Measurements from ENCODE around the gene INPP5J. TPM values are rescaled to one million over a fixed set of nuclear protein-coding genes. Genes with fewer than 3 reads are reported as not detected.

INPP5J gene
- total and polyA plus RNA-seq, 2 of the 13 experiments (the other 11 are each of a cell fraction or from before 2014, with no cell fraction given), result 0.24 to 1.1 TPM

- TF ChIP-seq SOX6 (IDR thresholded peaks at IDR 0.05) (no peak), SOX6 (CRISPR knock-in tag; IDR thresholded peaks at IDR 0.05) (peak; percentile 66; the same call in 1 of the 2 replicates), POLR2AphosphoS5 (IDR thresholded peaks at IDR 0.05; ENCODE audit: low read depth, low read length) (no peak), FIP1L1 (IDR thresholded peaks at IDR 0.05; ENCODE audit: borderline replicate concordance, insufficient read depth, low read depth, low read length) (no peak), ELF4 (CRISPR knock-in tag; IDR thresholded peaks at IDR 0.05; ENCODE audit: borderline replicate concordance) (no peak), ZNF451 (CRISPR knock-in tag; IDR thresholded peaks at IDR 0.05) (no peak), KDM1A (CRISPR knock-in tag; IDR thresholded peaks at IDR 0.05) (no peak), SMAD9 (CRISPR knock-in tag; IDR thresholded peaks at IDR 0.05) (no peak), GFI1 (CRISPR knock-in tag; IDR thresholded peaks at IDR 0.05; ENCODE audit: borderline replicate concordance) (no peak), ZSCAN12 (CRISPR knock-in tag; IDR thresholded peaks at IDR 0.05) (no peak), ATF5 (CRISPR knock-in tag; IDR thresholded peaks at IDR 0.05; ENCODE audit: low read depth) (no peak), ZNF253 (CRISPR knock-in tag; IDR thresholded peaks at IDR 0.05; ENCODE audit: borderline replicate concordance) (no peak), IRF2 (CRISPR knock-in tag; IDR thresholded peaks at IDR 0.05) (peak; percentile 34; the same call in 1 of the 2 replicates), EP300 (IDR thresholded peaks at IDR 0.05; ENCODE audit: low read depth in 2 of 2, low read length in 2 of 2) (peak; percentile 55 to 83; a peak in 3 of 4 replicates), EP300 (CRISPR knock-in tag; IDR thresholded peaks at IDR 0.05; ENCODE audit: borderline replicate concordance) (no peak; the same call in 1 of the 2 replicates), ZNF20 (CRISPR knock-in tag; IDR thresholded peaks at IDR 0.05) (no peak), ATRX (CRISPR knock-in tag; IDR thresholded peaks at IDR 0.05; ENCODE audit: borderline replicate concordance) (no peak), SP2 (CRISPR knock-in tag; IDR thresholded peaks at IDR 0.05) (no peak), AHR (CRISPR knock-in tag; IDR thresholded peaks at IDR 0.05) (no peak), ZNF354B (CRISPR knock-in tag; IDR thresholded peaks at IDR 0.05) (no peak), SRSF4 (IDR thresholded peaks at IDR 0.05; ENCODE audit: low read depth, low read length, poor library complexity, severe bottlenecking) (no peak), KLF13 (CRISPR knock-in tag; IDR thresholded peaks at IDR 0.05) (no peak), ZBTB42 (CRISPR knock-in tag; IDR thresholded peaks at IDR 0.05) (no peak), ZKSCAN1 (IDR thresholded peaks at IDR 0.05; ENCODE audit: low read length) (no peak), HDAC2 (CRISPR knock-in tag; IDR thresholded peaks at IDR 0.05) (peak; percentile 47; the same call in 1 of the 2 replicates), SMAD1 (CRISPR knock-in tag; IDR thresholded peaks at IDR 0.05; ENCODE audit: borderline replicate concordance, low read depth) (no peak), IRX3 (CRISPR knock-in tag; IDR thresholded peaks at IDR 0.05; ENCODE audit: borderline replicate concordance, low read depth) (no peak), ZNF383 (CRISPR knock-in tag; IDR thresholded peaks at IDR 0.05; ENCODE audit: borderline replicate concordance) (no peak), NRL (CRISPR knock-in tag; IDR thresholded peaks at IDR 0.05; ENCODE audit: borderline replicate concordance) (no peak)
- TF ChIP-seq, protein P1, sequence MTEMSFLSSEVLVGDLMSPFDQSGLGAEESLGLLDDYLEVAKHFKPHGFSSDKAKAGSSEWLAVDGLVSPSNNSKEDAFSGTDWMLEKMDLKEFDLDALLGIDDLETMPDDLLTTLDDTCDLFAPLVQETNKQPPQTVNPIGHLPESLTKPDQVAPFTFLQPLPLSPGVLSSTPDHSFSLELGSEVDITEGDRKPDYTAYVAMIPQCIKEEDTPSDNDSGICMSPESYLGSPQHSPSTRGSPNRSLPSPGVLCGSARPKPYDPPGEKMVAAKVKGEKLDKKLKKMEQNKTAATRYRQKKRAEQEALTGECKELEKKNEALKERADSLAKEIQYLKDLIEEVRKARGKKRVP (CRISPR knock-in tag; IDR thresholded peaks at IDR 0.05), result 0 out of 4 replicates have a peak, but pooled peaks of 1 of the 2 experiments have one; percentile 23
- TF ChIP-seq, protein P2, sequence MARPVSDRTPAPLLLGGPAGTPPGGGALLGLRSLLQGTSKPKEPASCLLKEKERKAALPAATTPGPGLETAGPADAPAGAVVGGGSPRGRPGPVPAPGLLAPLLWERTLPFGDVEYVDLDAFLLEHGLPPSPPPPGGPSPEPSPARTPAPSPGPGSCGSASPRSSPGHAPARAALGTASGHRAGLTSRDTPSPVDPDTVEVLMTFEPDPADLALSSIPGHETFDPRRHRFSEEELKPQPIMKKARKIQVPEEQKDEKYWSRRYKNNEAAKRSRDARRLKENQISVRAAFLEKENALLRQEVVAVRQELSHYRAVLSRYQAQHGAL (CRISPR knock-in tag; IDR thresholded peaks at IDR 0.05; ENCODE audit: not compliant biosample characterization), result no peak
These were observed 20.2 kb upstream of the INPP5J start (continued) for GRCh38 chr22:31102441-31103081.
